Ishikawa (cell line): Measurements from ENCODE around the gene ZNF716.

ENCODE experiments used
- CEBPB ChIP-seq: IDR thresholded peaks from 2 replicates; pipeline ENCODE4 v1.6.1; 2012
- CREB1 ChIP-seq: IDR thresholded peaks from 2 replicates; pipeline ENCODE4 v1.6.1; 2012; ENCODE audit warnings: low read depth
- EGR1 ChIP-seq: IDR thresholded peaks from 2 replicates; pipeline ENCODE4 v1.6.1; 2012
- EP300 ChIP-seq: IDR thresholded peaks from 2 replicates; pipeline ENCODE4 v1.6.1; 2012; ENCODE audit warnings: borderline replicate concordance
- FOXM1 ChIP-seq: IDR thresholded peaks from 2 replicates; pipeline ENCODE4 v1.6.1; 2012; ENCODE audit warnings: low read depth, borderline replicate concordance
- MAX ChIP-seq: IDR thresholded peaks from 2 replicates; pipeline ENCODE4 v1.6.1; 2012
- NFIC ChIP-seq: IDR thresholded peaks from 2 replicates; pipeline ENCODE4 v1.6.1; 2012
- RAD21 ChIP-seq: IDR thresholded peaks from 2 replicates; pipeline ENCODE4 v1.6.1; 2012; ENCODE audit warnings: low read depth
- REST ChIP-seq: IDR thresholded peaks from 2 replicates; pipeline ENCODE4 v1.6.1; 2012; ENCODE audit warnings: low read depth, mild to moderate bottlenecking
- TAF1 ChIP-seq: IDR thresholded peaks from 2 replicates; pipeline ENCODE4 v1.6.1; 2012; ENCODE audit warnings: low read depth, mild to moderate bottlenecking
- TCF12 ChIP-seq: IDR thresholded peaks from 2 replicates; pipeline ENCODE4 v1.6.1; 2012; ENCODE audit warnings: low read depth
- TEAD4 ChIP-seq: IDR thresholded peaks from 2 replicates; pipeline ENCODE4 v1.6.1; 2012
- USF1 ChIP-seq: IDR thresholded peaks from 2 replicates; pipeline ENCODE4 v1.6.1; 2012
- YY1 ChIP-seq: IDR thresholded peaks from 2 replicates; pipeline ENCODE4 v1.6.1; 2012; ENCODE audit warnings: low read depth
- ZBTB7A ChIP-seq: IDR thresholded peaks from 2 replicates; pipeline ENCODE4 v1.6.1; 2012; ENCODE audit warnings: low read depth

ZNF716 gene

GRCh38 chr7:57449904-57450303 lies at the start of gene ZNF716:
Gene ZNF716, plus strand, starts transcription at chr7:57450177. Its CDS starts 112 bp downstream, at chr7:57450289.
- TF ChIP-seq FOXM1, result no peak
- no peak for TF ChIP-seq ZBTB7A
- no peak for TF ChIP-seq REST
- TF ChIP-seq TAF1, result no peak
- TF ChIP-seq TCF12, result no peak

- TF ChIP-seq MAX (no peak), USF1 (no peak), CEBPB (no peak), TEAD4 (no peak), ZBTB7A (no peak), NFIC (no peak), TAF1 (no peak), YY1 (no peak)
These were observed 49.3 kb upstream of the ZNF716 start for GRCh38 chr7:57400531-57401155.

- no peak for TF ChIP-seq YY1
- no peak for TF ChIP-seq CEBPB
- TF ChIP-seq NFIC, result no peak
- TF ChIP-seq USF1, result no peak
- TF ChIP-seq TCF12, result no peak
- no peak for TF ChIP-seq FOXM1
- no peak for TF ChIP-seq CREB1
- TF ChIP-seq RAD21, result no peak
- TF ChIP-seq EP300, result no peak
- TF ChIP-seq ZBTB7A, result no peak
- TF ChIP-seq REST, result no peak
- TF ChIP-seq MAX, result no peak
- TF ChIP-seq TEAD4, result no peak
- TF ChIP-seq TAF1, result no peak
- TF ChIP-seq EGR1, result no peak
These were observed 46.2 kb upstream of the ZNF716 start for GRCh38 chr7:57403601-57404342.

GRCh38 chr7:57404343-57404966 lies 45.5 kb upstream of the ZNF716 start:
- TF ChIP-seq ZBTB7A (no peak), FOXM1 (no peak), CEBPB (no peak), CREB1 (no peak), USF1 (no peak), REST (no peak), TAF1 (no peak), TEAD4 (no peak), RAD21 (no peak), MAX (no peak), EGR1 (no peak), NFIC (no peak), TCF12 (no peak)
